T-helper 2 cell treated with Interferon-gamma antibody and Interleukin-4, amounts not matched to agents 100 ng/mL and 5 ng/mL, for 36 hours (primary cell): ENCODE data around the gene HIPK2. TPM values are rescaled to one million over a fixed set of nuclear protein-coding genes. Genes with fewer than 3 reads are reported as not detected.

Experiments
- intact Hi-C: fragments of 100-400 bp; cut with micrococcal nuclease; formaldehyde crosslinking; loops from one replicate; pipeline ENCODE4 v1.15.1; 2023
- total RNA-seq: library from RNA; stranded (reverse); gene quantifications from 2 replicates; pipeline ENCODE4 v1.2.3, GENCODE V29; 2022

HIPK2 gene
- total RNA-seq, 1 donor from 2014 or later: 19.2 TPM

GRCh38 chr7:139658296-139658695 is 119.5 kb downstream of the HIPK2 start:
- intact Hi-C loops: no loop called here

DNA sequence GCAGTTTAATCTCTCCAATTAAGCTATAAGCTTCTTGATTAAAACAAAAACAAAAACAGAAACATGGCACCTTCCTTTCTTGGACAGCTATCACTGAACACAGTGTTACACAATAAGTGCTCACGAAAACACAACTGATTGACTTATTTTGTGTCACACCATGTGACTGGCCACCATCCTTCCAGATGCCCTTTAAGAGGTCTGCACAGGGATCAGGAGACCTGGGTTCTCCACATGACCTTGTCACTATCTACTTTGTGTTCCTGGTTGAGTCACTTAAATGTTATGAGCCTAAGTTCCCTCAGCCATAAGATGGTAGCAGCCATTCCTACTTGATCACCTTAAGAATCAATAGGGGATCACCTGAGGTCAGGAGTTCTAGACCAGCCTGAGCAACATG is 120.1 kb downstream of the HIPK2 start:
- intact Hi-C loops: no loop called here

GRCh38 chr7:139656387-139656786 is 121.4 kb downstream of the HIPK2 start:
- intact Hi-C loops: no loop called here

- intact Hi-C loops: no loop called here
These were observed 122.5 kb downstream of the HIPK2 start for GRCh38 chr7:139655305-139655704.

DNA sequence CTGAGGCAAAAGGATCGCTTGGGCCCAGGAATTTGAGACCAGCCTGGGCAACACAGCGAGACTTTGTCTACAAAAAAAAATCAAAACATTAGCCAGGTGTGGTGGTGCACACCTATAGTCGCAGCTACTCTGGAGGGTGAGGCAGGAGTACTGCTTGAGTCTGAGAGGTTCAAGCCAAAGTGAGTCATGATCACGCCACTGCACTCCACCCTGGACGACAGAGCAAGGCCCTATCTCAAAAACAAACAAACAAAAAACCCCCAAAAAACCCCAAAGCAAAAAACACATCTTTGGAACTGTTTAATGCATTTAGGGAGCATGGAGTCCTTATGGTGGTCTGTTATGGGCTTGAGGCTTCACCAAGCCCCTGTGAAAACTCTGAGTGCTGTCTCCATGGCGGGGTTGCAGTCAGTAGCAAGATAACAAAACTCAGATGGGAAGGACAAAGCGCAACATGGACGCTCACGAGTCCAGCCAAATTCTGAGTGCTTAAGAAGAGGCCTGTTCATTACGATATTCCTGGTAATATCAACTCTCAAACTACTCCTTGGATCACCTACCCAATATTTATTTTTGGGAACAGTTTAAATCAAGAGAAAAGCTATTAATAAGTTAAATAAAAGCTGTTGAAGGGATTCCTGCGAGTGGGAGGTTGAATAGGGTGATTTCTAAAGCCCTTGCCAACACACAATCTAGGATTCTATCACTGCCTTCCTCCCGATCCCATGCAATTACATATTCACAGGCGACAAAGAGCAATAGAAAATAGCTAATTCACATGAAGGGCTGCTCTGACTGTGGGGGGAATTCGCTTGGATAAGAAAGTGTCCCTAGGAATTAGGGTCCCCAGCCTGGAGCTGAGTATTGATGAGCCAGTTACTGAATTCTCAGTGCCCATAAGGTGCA is 123.3 kb downstream of the HIPK2 start:
- intact Hi-C loops: no loop called here

DNA sequence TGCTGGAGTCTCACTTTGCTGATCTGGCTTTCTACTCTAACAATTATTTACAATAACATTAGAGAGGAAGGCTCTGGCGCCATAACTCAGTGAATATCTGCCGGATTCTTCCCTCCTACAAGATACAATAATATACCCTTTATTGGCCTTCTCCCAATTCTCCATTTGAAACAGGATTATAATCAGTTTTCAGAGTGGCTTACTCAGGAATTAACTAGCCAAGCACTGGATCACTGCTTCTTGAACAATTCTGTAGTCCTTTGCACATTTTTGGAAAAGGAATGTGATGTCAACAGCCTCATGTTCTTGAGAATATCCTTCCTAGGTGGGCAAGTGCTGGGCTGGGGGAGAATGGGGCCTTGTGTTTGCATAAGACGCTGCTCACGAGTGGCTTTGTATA is 125.9 kb downstream of the HIPK2 start:
- intact Hi-C loops: no loop called here

- intact Hi-C loops: no loop called here
These were observed 126.5 kb downstream of the HIPK2 start for GRCh38 chr7:139651308-139651707.

- intact Hi-C loops: no loop called here
These were observed 127.2 kb downstream of the HIPK2 start for GRCh38 chr7:139650429-139651100.

- intact Hi-C loops: loop anchor here (5.0 to 10.0 kb wide), 4 partner anchors 68 to 333 kb away; partner anchors contain the start of gene TBXAS1
These were observed 128.8 kb downstream of the HIPK2 start for GRCh38 chr7:139648941-139649425.

- intact Hi-C loops: loop anchor here (5.0 to 10.0 kb wide), 4 partner anchors 69 to 334 kb away; partner anchors contain the start of gene TBXAS1
These were observed 129.4 kb downstream of the HIPK2 start for GRCh38 chr7:139648391-139648861.

DNA sequence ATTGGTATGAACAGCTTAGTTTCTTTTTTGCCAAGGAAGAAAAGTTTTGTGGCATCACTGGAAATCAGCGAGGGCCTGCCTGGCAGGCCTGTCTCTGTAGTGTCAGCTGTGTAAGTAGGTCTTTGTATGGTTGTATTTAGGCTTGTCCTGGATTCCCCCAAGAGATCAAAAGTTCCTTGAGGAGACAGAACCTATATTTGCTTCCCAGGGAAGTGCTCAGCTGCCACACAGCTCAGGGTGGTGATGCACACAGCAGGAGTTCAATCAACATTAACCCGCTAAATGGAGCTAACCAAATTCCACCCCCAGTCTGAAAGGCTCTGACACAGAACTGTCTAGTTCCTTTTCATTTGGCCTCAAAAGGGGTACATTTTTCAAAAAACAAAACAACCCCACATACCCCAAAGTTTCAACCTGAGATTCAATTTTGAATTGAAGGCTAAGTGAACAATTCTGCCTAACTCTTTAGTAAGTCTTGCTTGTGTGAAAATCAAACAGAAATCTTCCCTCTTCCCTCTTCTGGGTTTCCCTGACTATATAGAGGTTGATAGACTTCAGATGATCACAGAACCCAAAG is 129.9 kb downstream of the HIPK2 start:
- intact Hi-C loops: loop anchor here (2.0 to 10.0 kb wide), 5 partner anchors 45 to 334 kb away; partner anchors contain the start of gene TBXAS1

DNA sequence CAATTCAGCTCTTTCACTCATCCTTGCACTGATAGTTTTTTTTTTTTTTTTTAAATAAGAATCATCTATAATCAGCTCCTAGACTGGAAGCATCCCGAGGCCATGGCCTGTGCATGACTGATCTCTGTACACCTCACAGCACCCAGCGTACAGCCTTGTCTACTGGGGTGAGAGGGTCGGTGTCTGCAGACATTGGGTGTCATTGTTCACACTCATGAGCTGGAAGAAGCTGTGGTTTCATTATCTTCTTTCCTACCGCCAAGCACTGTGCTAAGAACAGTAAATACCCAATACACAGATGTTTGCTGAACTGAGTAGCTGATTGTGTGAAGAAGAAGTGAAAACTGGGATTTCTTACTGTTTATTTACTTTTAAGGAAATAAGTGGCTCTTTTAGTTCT is 130.7 kb downstream of the HIPK2 start:
- intact Hi-C loops: loop anchor here (2.0 to 10.0 kb wide), 5 partner anchors 44 to 335 kb away; partner anchors contain the start of gene TBXAS1

GRCh38 chr7:139646566-139646965 is 131.2 kb downstream of the HIPK2 start:
- intact Hi-C loops: loop anchor here (1.0 to 10.0 kb wide), 7 partner anchors 44 to 356 kb away; partner anchors contain the start of gene TBXAS1

- intact Hi-C loops: loop anchor here (1.0 to 10.0 kb wide), 7 partner anchors 43 to 356 kb away; partner anchors contain the start of gene TBXAS1
These were observed 131.9 kb downstream of the HIPK2 start for GRCh38 chr7:139645572-139646523.

DNA sequence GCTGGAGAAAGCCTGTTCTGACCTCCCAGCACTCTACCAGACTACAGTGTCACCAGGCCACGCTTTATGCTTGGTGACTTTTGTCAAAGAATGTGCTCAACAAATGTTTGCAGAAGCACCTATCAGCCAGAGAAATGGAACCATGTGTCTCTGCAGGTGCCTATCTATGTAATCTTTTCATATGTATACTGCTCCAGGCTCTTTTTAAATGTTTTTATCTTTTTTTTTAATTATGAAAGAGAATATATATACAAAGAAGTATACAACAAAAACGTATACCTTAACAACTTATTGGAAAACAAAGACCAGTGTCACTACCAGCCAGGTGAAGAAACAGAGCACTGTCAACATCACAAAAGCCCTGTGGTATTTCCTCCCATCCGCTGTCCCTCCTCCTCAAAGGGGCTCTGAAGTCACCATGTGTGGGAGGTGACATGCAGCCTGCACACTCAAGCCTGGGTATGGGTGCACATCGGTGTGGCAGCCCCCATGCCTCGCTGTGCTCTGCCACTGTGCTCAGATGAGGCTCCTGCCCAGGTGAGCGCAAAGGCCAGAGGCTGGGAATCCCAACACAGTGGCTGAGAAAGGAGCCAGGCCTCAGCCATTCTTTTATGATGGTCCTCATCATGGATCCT is 133.7 kb downstream of the HIPK2 start:
- intact Hi-C loops: loop anchor here (10.0 kb wide), 1 partner anchor 271 kb away; no protein-coding TSS in a partner anchor

DNA sequence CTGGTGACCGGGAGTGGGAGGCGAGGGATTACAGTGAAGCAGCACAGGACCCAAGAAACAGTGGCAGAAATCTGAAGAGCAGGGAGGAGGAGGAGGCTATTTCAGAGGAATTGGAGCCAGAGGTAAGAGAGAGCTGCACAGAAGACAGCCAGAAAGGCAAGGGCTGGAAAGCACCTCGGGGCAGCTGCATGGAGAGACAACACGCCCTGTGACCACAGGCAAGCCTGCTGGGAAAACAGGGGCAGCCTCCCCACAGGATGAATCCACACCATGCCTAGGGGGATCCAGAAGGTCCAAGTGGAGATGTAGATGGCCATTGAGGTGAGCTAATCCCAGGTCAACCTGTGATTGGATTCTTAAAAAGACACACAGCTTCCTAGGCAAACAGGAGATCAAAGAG is 135.5 kb downstream of the HIPK2 start:
- intact Hi-C loops: loop anchor here (10.0 kb wide), 1 partner anchor 273 kb away; no protein-coding TSS in a partner anchor

DNA sequence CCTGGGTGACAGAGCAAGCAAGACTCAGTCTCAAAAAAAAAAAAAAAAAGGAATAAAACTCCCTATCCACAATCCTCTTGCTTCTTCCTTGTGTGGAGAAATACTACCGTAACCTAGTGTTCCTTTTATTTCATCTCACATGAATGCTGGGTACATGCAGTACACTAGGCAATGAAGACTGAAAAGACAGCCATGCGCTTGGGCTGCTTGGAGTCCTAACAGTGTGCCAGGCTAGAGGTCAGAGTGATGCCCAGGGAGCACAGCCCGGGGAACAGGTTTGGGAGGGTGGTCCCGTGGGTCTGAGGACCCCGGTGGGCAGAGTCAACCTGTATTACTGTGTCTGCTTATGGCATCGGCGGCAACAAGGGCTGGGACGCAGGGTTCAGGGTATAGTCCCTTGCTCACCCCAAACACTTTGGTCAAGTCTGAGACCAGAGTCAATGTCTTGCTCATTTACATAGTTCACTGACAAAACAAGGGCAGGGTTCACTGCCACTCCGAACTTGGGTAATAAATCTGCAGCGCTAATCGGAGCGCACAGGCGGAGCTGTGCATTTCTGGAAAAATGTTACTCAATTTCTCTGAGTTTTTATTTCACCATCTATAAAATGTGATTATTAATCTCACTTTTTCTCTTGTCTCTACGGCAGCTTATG is 136.3 kb downstream of the HIPK2 start:
- intact Hi-C loops: loop anchor here (10.0 kb wide), 1 partner anchor 273 kb away; no protein-coding TSS in a partner anchor

DNA sequence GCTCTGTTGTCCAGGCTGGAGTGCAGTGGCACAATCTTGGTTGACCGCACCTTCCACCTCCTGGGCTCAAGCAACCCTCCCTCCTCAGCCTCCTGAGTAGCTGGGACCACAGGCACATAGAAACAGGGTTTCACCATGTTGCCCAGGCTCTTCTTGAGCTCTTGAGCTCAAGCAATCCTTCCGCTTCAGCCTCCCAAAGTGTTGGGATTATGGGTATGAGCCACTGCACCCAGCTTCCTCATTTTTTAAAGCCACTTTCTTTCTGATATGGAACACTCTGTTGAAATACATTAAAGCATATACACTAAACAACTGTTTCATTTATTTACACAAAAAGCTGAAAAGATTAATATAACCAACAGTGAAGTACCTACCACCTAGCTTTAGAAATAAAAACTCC is 137.1 kb downstream of the HIPK2 start:
- intact Hi-C loops: loop anchor here (10.0 kb wide), 1 partner anchor 274 kb away; no protein-coding TSS in a partner anchor

DNA sequence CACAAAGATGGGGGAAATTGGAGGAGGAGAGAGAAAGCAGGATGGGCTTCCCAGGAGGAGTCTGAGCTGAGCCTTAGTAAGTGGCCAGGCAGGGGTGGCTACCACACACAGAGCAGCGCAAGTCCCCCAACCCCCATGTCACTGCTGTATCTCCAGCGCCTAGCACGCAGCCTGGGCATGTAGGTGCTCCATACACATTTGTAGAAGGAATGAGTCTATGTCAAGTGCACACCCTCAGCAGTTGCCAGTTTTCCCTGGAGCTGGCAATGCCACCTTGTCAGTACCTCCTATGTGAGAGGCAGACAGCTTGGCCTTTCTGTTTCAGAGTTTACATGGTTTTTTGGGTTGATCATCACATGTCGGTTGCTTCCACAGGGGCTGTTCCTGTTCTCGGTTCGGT is 138.2 kb downstream of the HIPK2 start:
- intact Hi-C loops: no loop called here
